Gastrocnemius medialis (tissue), 4 donors: Measurements from ENCODE around the gene AMBP.

Experiments
- POLR2A ChIP-seq, 2 donors: fragments of 450-650 bp; IDR thresholded peaks; one replicate each; pipeline ENCODE4 v1.6.1; 2017; ENCODE audit warnings: antibody characterized with exemption in 2 of 2, mild to moderate bottlenecking in 2 of 2, moderate library complexity in 2 of 2
- TF ChIP-seq, protein P1 (sequence below), 5 experiments: fragments of 450-650 bp in 3 of 5; fragments of 200-600 bp in 2 of 5; sonication (generic) in 2 of 5; IDR thresholded peaks in 4 of 5; conservative IDR thresholded peaks in 1 of 5; 1 replicate in 4 of 5; 2 replicates in 1 of 5; pipeline ENCODE4 v1.5.1; 2016 to 2019; ENCODE audit warnings: antibody characterized with exemption in 5 of 5, mild to moderate bottlenecking in 3 of 5, moderate library complexity in 3 of 5

DNA sequence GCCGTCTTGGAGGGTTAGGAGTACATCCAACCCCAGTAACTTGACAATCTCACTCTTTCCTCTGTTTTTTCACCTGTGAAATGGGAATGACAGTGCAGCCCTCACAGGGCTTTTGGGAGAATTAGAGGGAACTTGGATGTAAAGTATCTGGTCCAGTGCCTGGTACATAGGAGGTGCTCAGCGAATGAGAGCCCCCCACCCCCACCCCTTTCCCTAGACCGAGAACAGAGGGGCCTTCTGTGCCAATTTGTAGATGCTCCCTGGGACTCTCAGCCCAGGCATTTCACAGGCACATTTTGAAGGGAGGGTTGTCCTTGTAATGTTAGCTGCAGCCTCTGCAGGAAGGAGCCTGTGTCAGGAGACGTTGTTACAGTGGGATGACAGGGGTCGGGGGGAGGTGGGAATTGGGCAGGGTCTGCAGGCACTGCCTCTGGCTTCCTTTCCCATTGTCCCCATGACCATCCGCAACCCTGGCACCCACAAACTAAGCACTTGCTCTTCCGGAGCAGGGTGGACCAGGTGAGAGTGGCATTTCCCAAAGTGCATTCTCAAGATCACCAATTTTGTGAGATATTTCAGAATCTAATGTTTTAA, 47.0 kb downstream of the AMBP start:
- TF ChIP-seq, protein P1, sequence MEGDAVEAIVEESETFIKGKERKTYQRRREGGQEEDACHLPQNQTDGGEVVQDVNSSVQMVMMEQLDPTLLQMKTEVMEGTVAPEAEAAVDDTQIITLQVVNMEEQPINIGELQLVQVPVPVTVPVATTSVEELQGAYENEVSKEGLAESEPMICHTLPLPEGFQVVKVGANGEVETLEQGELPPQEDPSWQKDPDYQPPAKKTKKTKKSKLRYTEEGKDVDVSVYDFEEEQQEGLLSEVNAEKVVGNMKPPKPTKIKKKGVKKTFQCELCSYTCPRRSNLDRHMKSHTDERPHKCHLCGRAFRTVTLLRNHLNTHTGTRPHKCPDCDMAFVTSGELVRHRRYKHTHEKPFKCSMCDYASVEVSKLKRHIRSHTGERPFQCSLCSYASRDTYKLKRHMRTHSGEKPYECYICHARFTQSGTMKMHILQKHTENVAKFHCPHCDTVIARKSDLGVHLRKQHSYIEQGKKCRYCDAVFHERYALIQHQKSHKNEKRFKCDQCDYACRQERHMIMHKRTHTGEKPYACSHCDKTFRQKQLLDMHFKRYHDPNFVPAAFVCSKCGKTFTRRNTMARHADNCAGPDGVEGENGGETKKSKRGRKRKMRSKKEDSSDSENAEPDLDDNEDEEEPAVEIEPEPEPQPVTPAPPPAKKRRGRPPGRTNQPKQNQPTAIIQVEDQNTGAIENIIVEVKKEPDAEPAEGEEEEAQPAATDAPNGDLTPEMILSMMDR (IDR thresholded peaks at IDR 0.05 in 4 of 5, conservative IDR thresholded peaks at IDR 0.05 in 1 of 5), result no peak
- TF ChIP-seq POLR2A (IDR thresholded peaks at IDR 0.05), result no peak
